BLaER1 (cell line): ENCODE measurements around the gene BAX.
A peak's percentile ranks its signal among the peaks of the same experiment; 100 is the strongest.
"Not testable (repeated sequence)": the region's sequence is repeated elsewhere in the genome, so short reads cannot be mapped to it uniquely, and the experiment has no call there.

Source experiments
- H3K27ac ChIP-seq: shearing (Covaris generic); formaldehyde crosslinking; 2 replicates; pipeline ENCODE4 v1.8.1; 2022
- H3K27me3 ChIP-seq: shearing (Covaris generic); formaldehyde crosslinking; 2 replicates; pipeline ENCODE4 v1.8.1; 2022
- H3K36me3 ChIP-seq: shearing (Covaris generic); formaldehyde crosslinking; 2 replicates; pipeline ENCODE4 v1.8.1; 2022
- H3K4me1 ChIP-seq: shearing (Covaris generic); formaldehyde crosslinking; 2 replicates; pipeline ENCODE4 v1.8.1; 2022
- H3K4me2 ChIP-seq: shearing (Covaris generic); formaldehyde crosslinking; 2 replicates; pipeline ENCODE4 v1.8.1; 2022
- H3K4me3 ChIP-seq: shearing (Covaris generic); formaldehyde crosslinking; 2 replicates; pipeline ENCODE4 v1.8.1; 2022
- H3K9ac ChIP-seq: shearing (Covaris generic); formaldehyde crosslinking; 2 replicates; pipeline ENCODE4 v1.8.1; 2022
- H3K9me3 ChIP-seq: shearing (Covaris generic); formaldehyde crosslinking; 2 replicates; pipeline ENCODE4 v1.8.1; 2022
- H4K20me1 ChIP-seq: shearing (Covaris generic); formaldehyde crosslinking; 2 replicates; pipeline ENCODE4 v1.8.1; 2022
- Cebpa-rat ChIP-seq: shearing (Covaris generic); IDR thresholded peaks from 2 replicates; pipeline ENCODE4 v1.8.1; 2022

BAX gene

DNA sequence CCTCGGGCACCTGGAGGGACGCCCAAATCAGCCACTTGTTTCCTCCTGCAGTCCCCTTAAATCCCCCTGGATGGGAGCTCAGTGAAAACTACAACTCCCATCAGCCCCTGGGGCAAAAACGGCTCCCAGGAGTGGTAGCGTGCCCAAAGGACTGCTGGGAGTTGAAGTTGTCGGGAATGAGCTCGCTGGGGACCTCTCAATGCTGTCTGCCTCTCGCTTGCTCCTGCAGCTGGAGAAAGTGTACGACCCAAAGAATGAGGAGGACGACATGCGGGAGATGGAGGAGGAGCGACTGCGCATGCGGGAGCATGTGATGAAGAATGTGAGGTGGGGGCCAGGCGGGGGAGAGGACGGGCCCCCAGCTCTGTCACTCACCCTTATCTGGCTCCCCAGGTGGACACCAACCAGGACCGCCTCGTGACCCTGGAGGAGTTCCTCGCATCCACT, 35.9 kb upstream of the BAX start:
- Histone ChIP-seq H4K20me1 (no peaks in the 10 kb centered on the region), H3K9me3 (no peaks in the 10 kb centered on the region), H3K4me3 (no peak overlapping the region), H3K9ac (no peak overlapping the region), H3K4me2 (peak overlapping the region; percentile 81), H3K36me3 (peaks cover 96% of the 10 kb centered on the region), H3K27ac (peak overlapping the region; percentile 85), H3K27me3 (no peaks in the 10 kb centered on the region), H3K4me1 (peaks cover 19% of the 10 kb centered on the region)
- no peak for TF ChIP-seq Cebpa-rat

DNA sequence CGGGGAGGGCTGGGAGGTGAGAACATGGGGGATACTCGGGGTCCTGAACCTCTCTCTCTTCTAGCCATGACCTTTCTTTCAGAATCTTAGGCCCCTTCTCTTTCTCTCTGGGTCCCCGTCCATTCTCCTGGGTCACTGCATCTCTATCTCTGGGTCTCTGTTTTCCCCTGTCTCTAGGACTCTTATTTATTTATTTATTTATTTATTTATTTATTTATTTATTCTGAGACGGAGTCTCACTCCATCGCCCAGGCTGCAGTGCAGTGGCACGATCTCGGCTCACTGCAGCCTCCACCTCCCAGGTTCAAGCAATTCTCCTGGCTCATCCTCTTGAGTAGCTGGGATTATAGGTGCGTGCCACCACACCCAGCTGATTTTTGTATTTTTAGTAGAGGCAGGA, 35.4 kb upstream of the BAX start:
- H3K9me3 ChIP-seq, H3K4me2 ChIP-seq, H3K27me3 ChIP-seq, H3K4me3 ChIP-seq, H4K20me1 ChIP-seq, H3K9ac ChIP-seq, H3K27ac ChIP-seq: not testable (repeated sequence)
- peaks cover 91% of the 10 kb centered on the region for H3K36me3 ChIP-seq
- peaks cover 19% of the 10 kb centered on the region for H3K4me1 ChIP-seq

DNA sequence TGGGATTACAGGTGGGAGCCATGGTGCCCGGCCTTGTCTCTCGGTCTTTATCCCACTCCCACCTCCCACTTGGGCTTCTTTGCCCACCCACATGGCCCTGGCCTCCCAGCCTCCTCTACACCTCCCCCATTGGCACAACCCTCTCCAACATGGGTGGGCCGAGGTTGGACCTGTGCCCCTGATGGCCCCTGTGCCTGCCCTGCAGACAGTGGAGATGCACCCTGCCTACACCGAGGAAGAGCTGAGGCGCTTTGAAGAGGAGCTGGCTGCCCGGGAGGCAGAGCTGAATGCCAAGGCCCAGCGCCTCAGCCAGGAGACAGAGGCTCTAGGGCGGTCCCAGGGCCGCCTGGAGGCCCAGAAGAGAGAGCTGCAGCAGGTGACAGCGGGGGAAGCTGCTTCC, 33.7 kb upstream of the BAX start:
- Histone ChIP-seq H3K27me3 (no peaks in the 10 kb centered on the region), H3K4me2 (no peak overlapping the region), H3K9ac (no peak overlapping the region), H3K4me3 (no peak overlapping the region), H3K27ac (no peak overlapping the region), H3K36me3 (peaks cover 74% of the 10 kb centered on the region), H3K9me3 (no peaks in the 10 kb centered on the region), H3K4me1 (peaks cover 19% of the 10 kb centered on the region), H4K20me1 (no peaks in the 10 kb centered on the region)
- TF ChIP-seq Cebpa-rat: no peak

DNA sequence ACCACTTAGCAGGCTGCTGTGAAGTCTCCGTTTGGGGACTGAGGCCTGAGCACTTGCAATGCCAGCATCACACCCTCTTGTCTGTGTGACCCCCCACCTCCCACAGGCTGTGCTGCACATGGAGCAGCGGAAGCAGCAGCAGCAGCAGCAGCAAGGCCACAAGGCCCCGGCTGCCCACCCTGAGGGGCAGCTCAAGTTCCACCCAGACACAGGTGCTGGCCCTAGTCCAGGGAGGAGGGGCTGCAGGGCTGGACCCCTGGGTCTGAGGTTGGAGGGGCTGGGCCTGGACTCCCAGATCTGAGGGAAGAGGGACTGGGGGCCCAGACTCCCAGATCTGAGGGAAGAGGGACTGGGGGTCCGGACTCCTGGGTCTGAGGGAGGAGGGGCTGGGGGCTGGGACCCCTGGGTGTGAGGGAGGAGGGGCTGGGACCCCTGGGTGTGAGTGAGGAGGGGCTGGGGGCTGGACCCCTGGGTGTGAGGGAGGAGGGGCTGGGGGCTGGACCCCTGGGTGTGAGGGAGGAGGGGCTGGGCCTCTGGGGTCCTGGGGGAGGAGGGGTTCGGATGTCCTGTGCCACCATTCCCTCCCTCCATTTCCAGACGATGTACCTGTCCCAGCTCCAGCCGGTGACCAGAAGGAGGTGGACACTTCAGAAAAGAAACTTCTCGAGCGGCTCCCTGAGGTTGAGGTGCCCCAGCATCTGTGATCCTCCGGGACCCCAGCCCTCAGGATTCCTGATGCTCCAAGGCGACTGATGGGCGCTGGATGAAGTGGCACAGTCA, 32.8 kb upstream of the BAX start:
- Histone ChIP-seq H3K9me3 (no peaks in the 10 kb centered on the region), H3K36me3 (peaks cover 65% of the 10 kb centered on the region), H3K9ac (no peak overlapping the region), H3K4me3 (no peak overlapping the region), H3K27me3 (no peaks in the 10 kb centered on the region), H4K20me1 (no peaks in the 10 kb centered on the region), H3K4me1 (peaks cover 19% of the 10 kb centered on the region), H3K4me2 (no peak overlapping the region), H3K27ac (no peak overlapping the region)
- TF ChIP-seq Cebpa-rat: no peak

DNA sequence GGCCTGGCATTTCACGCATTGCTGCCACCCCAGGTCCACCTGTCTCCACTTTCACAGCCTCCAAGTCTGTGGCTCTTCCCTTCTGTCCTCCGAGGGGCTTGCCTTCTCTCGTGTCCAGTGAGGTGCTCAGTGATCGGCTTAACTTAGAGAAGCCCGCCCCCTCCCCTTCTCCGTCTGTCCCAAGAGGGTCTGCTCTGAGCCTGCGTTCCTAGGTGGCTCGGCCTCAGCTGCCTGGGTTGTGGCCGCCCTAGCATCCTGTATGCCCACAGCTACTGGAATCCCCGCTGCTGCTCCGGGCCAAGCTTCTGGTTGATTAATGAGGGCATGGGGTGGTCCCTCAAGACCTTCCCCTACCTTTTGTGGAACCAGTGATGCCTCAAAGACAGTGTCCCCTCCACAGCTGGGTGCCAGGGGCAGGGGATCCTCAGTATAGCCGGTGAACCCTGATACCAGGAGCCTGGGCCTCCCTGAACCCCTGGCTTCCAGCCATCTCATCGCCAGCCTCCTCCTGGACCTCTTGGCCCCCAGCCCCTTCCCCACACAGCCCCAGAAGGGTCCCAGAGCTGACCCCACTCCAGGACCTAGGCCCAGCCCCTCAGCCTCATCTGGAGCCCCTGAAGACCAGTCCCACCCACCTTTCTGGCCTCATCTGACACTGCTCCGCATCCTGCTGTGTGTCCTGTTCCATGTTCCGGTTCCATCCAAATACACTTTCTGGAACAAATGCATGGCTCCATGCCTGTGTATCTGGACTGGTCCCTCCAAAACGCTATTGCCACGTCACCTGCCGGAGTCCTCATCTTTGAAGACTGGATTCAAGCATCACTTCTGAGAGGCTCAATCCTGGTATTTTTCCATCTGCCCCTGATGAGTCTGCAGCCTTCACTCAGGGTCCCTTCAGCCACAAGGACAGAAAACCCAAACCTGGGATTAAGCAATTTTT, 31.9 kb upstream of the BAX start:
- no peak for TF ChIP-seq Cebpa-rat
- no peak overlapping the region for H3K27ac ChIP-seq
- H3K9ac ChIP-seq: no peak overlapping the region
- no peaks in the 10 kb centered on the region for H3K9me3 ChIP-seq
- peaks cover 56% of the 10 kb centered on the region for H3K36me3 ChIP-seq
- H3K27me3 ChIP-seq: no peaks in the 10 kb centered on the region
- H3K4me1 ChIP-seq: peaks cover 10% of the 10 kb centered on the region
- no peaks in the 10 kb centered on the region for H4K20me1 ChIP-seq
- H3K4me2 ChIP-seq: no peak overlapping the region
- no peak overlapping the region for H3K4me3 ChIP-seq

DNA sequence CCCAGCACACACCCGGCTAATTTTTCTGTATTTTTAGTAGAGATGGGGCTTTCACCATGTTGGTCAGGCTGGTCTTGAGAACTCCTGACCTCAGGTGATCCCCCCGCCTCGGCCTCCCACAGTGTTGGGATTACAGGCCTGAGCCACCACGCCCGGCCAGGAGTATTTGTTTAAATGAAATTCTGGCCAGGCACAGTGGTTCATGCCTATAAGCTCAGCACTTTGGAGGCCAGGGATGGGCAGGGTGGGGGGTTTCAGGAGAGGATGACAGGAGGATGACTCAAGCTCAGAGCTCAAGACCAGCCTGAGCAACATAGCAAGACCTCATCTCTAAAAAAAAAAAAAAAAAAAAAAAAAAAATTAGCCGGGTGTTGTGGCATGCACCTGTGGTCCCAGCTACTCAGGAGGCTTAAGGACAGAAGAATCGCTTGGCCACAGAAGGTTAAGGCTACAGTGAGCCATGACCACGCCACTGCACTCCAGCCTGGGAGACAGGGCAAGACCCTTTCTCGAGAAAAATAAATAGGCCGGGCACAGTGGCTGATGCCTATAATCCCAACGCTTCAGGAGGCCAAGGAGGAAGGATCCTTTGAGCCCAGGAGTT, 29.3 kb upstream of the BAX start:
- H4K20me1 ChIP-seq: no peaks in the 10 kb centered on the region
- H3K36me3 ChIP-seq: peaks cover 31% of the 10 kb centered on the region
- no peaks in the 10 kb centered on the region for H3K9me3 ChIP-seq
- no peak overlapping the region for H3K4me2 ChIP-seq
- no peak overlapping the region for H3K9ac ChIP-seq
- no peak for TF ChIP-seq Cebpa-rat
- H3K4me1 ChIP-seq: no peaks in the 10 kb centered on the region
- no peak overlapping the region for H3K4me3 ChIP-seq
- no peaks in the 10 kb centered on the region for H3K27me3 ChIP-seq
- H3K27ac ChIP-seq: no peak overlapping the region

DNA sequence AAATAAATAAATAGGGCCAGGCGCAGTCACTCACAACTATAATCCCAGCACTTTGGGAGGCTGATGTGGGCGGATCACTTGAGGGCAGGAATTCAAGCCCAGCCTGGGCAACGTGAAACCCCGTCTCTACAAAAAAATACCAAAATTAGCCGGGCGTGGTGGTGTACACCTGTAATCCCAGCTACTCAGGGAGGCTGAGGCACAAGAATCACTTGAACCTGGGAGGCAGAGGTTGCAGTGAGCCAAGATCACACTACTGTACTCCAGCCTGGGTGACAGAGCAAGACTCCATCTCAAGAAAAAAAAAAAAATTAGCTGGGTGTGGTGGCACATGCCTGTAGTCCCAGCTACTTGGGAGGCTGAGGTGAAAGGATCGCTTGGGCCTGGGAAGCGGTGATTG, 28.8 kb upstream of the BAX start:
- not testable (repeated sequence) for H4K20me1 ChIP-seq, H3K9me3 ChIP-seq, H3K27ac ChIP-seq, H3K9ac ChIP-seq, H3K27me3 ChIP-seq, H3K4me2 ChIP-seq, H3K4me1 ChIP-seq, H3K4me3 ChIP-seq
- peaks cover 26% of the 10 kb centered on the region for H3K36me3 ChIP-seq

DNA sequence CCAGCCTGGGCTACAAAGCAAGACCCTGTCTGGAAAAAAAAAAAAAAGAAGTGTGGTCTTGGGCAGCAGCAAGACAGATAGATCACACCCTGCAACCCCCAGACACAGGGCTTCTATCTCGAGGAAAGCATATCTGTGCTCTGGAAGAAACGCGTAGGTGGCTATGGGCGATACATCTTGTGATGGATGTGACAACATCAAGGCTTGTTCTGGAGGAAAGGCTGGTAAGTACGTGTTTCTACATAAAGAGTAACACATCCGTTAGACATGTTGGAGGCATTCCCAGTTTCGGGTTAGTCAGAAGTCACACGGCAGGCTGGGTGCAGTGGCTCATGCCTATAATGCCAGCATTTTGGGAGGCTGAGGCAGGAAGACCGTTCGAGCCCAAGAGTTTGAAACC, 27.8 kb upstream of the BAX start:
- H3K9me3 ChIP-seq: no peaks in the 10 kb centered on the region
- no peaks in the 10 kb centered on the region for H3K4me1 ChIP-seq
- H3K4me2 ChIP-seq: no peak overlapping the region
- H4K20me1 ChIP-seq: no peaks in the 10 kb centered on the region
- no peak overlapping the region for H3K9ac ChIP-seq
- H3K27ac ChIP-seq: no peak overlapping the region
- TF ChIP-seq Cebpa-rat: no peak
- peaks cover 16% of the 10 kb centered on the region for H3K36me3 ChIP-seq
- no peak overlapping the region for H3K4me3 ChIP-seq
- no peaks in the 10 kb centered on the region for H3K27me3 ChIP-seq

DNA sequence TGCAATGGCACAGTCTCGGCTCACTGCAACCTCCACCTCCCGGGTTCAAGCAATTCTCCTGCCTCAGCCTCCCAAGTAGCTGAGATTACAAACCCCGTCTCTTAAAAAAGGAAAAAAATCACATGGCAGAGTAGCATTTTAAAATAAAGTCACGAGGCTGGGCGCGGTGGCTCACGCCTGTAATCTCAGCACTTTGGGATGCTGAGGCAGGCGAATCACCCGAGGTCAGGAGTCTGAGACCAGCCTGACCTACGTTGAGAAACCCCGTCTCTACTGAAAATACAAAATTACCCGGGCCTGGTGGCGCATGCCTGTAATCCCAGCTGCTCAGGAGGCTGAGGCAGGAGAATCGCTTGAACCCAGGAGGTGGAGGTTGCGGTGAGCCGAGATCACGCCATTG, 27.0 kb upstream of the BAX start:
- peaks cover 10% of the 10 kb centered on the region for H3K36me3 ChIP-seq
- not testable (repeated sequence) for H3K4me2 ChIP-seq, H3K27ac ChIP-seq, H3K9me3 ChIP-seq, H4K20me1 ChIP-seq, H3K9ac ChIP-seq, H3K4me1 ChIP-seq, H3K4me3 ChIP-seq, H3K27me3 ChIP-seq
